Activated CD4-positive, alpha-beta T cell treated with anti-CD3 and anti-CD28 coated beads, Interleukin-2, Interleukin-4, amounts not matched to agents 100 ng/mL and 50 ng/mL, durations not matched to agents 16 hours and 8 hours (primary cell): ENCODE data around the gene FCF1.

Experiments used
- DNase-seq: peaks from one replicate; pipeline ENCODE4 v3.0.0-alpha.2; 2020; ENCODE audit warnings: low spot score

The FCF1 gene

GRCh38 chr14:74712499-74713394 lies at the start of gene FCF1, which contains the start of gene AREL1:
Gene FCF1 (plus strand): TSS chr14:74713144. CDS start chr14:74713198, 54 bp downstream.
Gene AREL1 (minus strand): TSS chr14:74713080. CDS start chr14:74685615, 27,465 bp downstream.
- peak; percentile 91 for DNase-seq

- DNase-seq: no peak
Measured at GRCh38 chr14:74663884-74664283, 49.1 kb upstream of the FCF1 start.

- no peak for DNase-seq
Measured at GRCh38 chr14:74664717-74665116, 48.2 kb upstream of the FCF1 start.

GRCh38 chr14:74667758-74668157 lies 45.2 kb upstream of the FCF1 start:
- peak; percentile 41 for DNase-seq

GRCh38 chr14:74669256-74669655 lies 43.7 kb upstream of the FCF1 start:
- DNase-seq: no peak

- DNase-seq: no peak
Measured at GRCh38 chr14:74669846-74670245, 43.1 kb upstream of the FCF1 start.

- no peak for DNase-seq
Measured at GRCh38 chr14:74670726-74671411, 42.1 kb upstream of the FCF1 start.

GRCh38 chr14:74671789-74672188 lies 41.2 kb upstream of the FCF1 start:
- no peak for DNase-seq

GRCh38 chr14:74673768-74674167 lies 39.2 kb upstream of the FCF1 start:
- DNase-seq: no peak

- no peak for DNase-seq
Measured at GRCh38 chr14:74675219-74675618, 37.7 kb upstream of the FCF1 start.

GRCh38 chr14:74682169-74682952 lies 30.6 kb upstream of the FCF1 start:
- DNase-seq: no peak

- no peak for DNase-seq
Measured at GRCh38 chr14:74683406-74683805, 29.5 kb upstream of the FCF1 start.

GRCh38 chr14:74684434-74684833 lies 28.5 kb upstream of the FCF1 start:
- DNase-seq: no peak

GRCh38 chr14:74685056-74685455 lies 27.9 kb upstream of the FCF1 start:
- DNase-seq: no peak

- no peak for DNase-seq
Measured at GRCh38 chr14:74685921-74686678, 26.8 kb upstream of the FCF1 start.

GRCh38 chr14:74691456-74691855 lies 21.5 kb upstream of the FCF1 start:
- DNase-seq: no peak

GRCh38 chr14:74693191-74693590 lies 19.8 kb upstream of the FCF1 start:
- no peak for DNase-seq

GRCh38 chr14:74695406-74695805 lies 17.5 kb upstream of the FCF1 start:
- no peak for DNase-seq

GRCh38 chr14:74697011-74697410 lies 15.9 kb upstream of the FCF1 start:
- DNase-seq: no peak

- no peak for DNase-seq
Measured at GRCh38 chr14:74697543-74697942, 15.4 kb upstream of the FCF1 start.

GRCh38 chr14:74697976-74698375 lies 15.0 kb upstream of the FCF1 start:
- no peak for DNase-seq

- DNase-seq: no peak
Measured at GRCh38 chr14:74698465-74698864, 14.5 kb upstream of the FCF1 start.
